Skeletal muscle tissue (tissue), 4 donors: ENCODE data around the gene PPP1R3D. TPM values are rescaled to one million over a fixed set of nuclear protein-coding genes. Genes with fewer than 3 reads are reported as not detected.

Source experiments
- H3K27ac ChIP-seq: one replicate; pipeline ENCODE4 v1.7.0; 2013; ENCODE audit warnings: mild to moderate bottlenecking, low read depth, low read length, inconsistent platforms
- H3K27me3 ChIP-seq, 3 donors: one replicate each; pipeline ENCODE4 v1.7.0; 2013; ENCODE audit warnings: low read length in 3 of 3; ENCODE audit not compliant: control insufficient read depth in 3 of 3, insufficient read depth in 3 of 3
- H3K36me3 ChIP-seq, 3 donors: one replicate each; pipeline ENCODE4 v1.7.0; 2013; ENCODE audit warnings: low read length in 3 of 3; ENCODE audit not compliant: control insufficient read depth in 3 of 3, insufficient read depth in 3 of 3
- H3K4me1 ChIP-seq, 3 donors: one replicate each; pipeline ENCODE4 v1.7.0; 2013; ENCODE audit warnings: low read length in 3 of 3, mild to moderate bottlenecking in 3 of 3; ENCODE audit not compliant: control insufficient read depth in 3 of 3, insufficient read depth in 3 of 3
- H3K4me3 ChIP-seq, 3 donors: one replicate each; pipeline ENCODE4 v1.7.0; 2013; ENCODE audit warnings: low read length in 3 of 3
- H3K9ac ChIP-seq, 3 donors: one replicate each; pipeline ENCODE4 v1.7.0; 2013; ENCODE audit warnings: low read length in 3 of 3, mild to moderate bottlenecking in 3 of 3, moderate library complexity in 2 of 3, low read depth in 1 of 3
- H3K9me3 ChIP-seq, 3 donors: one replicate each; pipeline ENCODE4 v1.7.0; 2013; ENCODE audit warnings: low read length in 3 of 3; ENCODE audit not compliant: control insufficient read depth in 3 of 3
- total RNA-seq: library from RNA; depleted of rRNA; stranded (reverse); fragments of >200 nt; gene quantifications from one replicate; pipeline ENCODE4 v1.2.3, GENCODE V29; 2014
- donor health status: Osteomylitis.

PPP1R3D gene
- total RNA-seq, 1 donor from 2014 or later = 6.8 TPM

DNA sequence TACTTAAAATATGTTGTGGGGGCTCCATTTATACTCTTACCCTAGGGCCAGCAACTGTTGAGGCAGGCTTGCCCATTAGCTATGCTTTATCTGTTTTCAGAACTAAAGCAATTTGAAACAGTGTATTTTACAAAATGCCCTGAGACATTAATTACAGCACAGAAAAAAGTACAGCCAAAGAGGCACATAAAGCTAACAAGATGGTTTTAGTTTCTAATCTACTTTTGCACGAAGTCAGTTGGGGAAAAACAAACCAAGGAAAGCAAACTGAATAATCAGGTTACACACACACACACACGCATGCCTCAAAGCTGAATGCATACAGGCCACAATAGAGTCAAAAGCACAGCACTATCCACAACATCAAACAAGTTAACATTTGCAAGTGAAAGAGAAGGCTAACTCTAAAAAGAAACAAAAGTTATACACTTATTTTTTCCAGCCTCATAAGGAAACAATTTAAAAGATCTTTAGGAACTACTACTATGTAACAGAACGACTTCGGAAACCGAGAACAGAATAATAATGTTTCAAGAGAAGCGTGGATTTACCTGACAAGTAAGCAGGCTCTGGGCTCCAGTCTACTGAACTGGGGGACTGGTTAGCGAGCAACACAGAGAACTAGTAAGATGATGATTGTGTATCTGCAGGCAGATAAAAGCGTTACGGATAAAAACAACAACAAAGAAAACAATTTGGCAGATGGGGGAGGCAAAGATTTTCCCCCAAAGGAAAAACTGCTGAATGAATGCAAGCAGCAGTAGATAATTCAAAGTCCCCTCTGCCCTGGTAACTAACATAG is 8.4 kb downstream of the PPP1R3D start:
- Histone ChIP-seq H3K9me3 (no peaks in the 10 kb centered on the region), H3K27ac (no peak overlapping the region), H3K4me1 (peaks cover 3 to 9% (median 3%) of the 10 kb centered on the region in 3 donors), H3K27me3 (no peaks in the 10 kb centered on the region), H3K36me3 (no peaks in the 10 kb centered on the region), H3K9ac (no peak overlapping the region), H3K4me3 (no peak overlapping the region)

DNA sequence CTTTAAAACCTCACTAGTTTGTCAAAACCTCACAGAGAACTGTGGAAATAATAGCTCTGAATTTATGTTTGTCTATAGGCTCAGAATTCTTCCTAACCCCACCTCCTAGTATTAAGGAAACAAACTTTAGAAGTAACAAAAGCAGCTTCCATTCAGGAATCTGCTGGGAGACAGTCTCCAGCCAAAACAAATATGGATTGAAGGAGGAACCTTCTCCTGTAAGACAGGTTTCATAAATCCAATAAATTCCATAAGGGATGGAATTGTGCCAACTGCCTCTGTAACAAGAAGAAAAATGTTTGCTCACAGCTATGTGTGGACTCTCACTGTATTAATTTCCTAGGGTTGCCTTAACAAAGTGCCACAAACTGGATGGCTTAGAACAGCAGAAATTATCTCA is 14.2 kb downstream of the PPP1R3D start:
- H3K9ac ChIP-seq = no peak overlapping the region
- H3K27ac ChIP-seq = no peak overlapping the region
- H3K9me3 ChIP-seq = no peaks in the 10 kb centered on the region
- H3K36me3 ChIP-seq = no peaks in the 10 kb centered on the region
- H3K4me3 ChIP-seq = no peak overlapping the region
- H3K27me3 ChIP-seq = no peaks in the 10 kb centered on the region
- H3K4me1 ChIP-seq = no peaks in the 10 kb centered on the region

DNA sequence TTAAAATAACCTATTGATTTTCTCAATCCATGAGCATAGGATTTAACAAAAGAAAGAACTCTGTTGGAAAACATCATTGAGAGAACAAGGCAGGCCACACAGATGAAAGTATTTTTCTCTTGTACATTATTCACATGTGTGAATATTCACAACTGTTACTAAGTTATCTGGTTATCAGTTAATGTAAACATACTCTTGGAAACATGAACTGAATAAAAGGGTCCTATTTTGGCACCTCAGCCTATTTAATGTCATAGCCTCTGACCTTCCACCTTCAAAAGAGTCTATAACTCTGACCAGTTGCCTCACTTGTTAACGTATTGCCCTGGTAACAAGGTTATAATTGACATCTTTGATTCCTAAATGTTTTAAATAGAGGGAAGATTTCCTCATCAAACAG is 14.7 kb downstream of the PPP1R3D start:
- Histone ChIP-seq H3K9me3 (no peaks in the 10 kb centered on the region), H3K4me3 (no peak overlapping the region), H3K36me3 (no peaks in the 10 kb centered on the region), H3K27me3 (no peaks in the 10 kb centered on the region), H3K27ac (no peak overlapping the region), H3K4me1 (no peaks in the 10 kb centered on the region), H3K9ac (no peak overlapping the region)

- Histone ChIP-seq H3K9ac (no peak overlapping the region), H3K27ac (no peak overlapping the region), H3K27me3 (no peaks in the 10 kb centered on the region), H3K36me3 (no peaks in the 10 kb centered on the region), H3K4me3 (no peak overlapping the region), H3K4me1 (no peaks in the 10 kb centered on the region), H3K9me3 (no peaks in the 10 kb centered on the region)
Measured at GRCh38 chr20:59923514-59923913, 16.6 kb downstream of the PPP1R3D start.

DNA sequence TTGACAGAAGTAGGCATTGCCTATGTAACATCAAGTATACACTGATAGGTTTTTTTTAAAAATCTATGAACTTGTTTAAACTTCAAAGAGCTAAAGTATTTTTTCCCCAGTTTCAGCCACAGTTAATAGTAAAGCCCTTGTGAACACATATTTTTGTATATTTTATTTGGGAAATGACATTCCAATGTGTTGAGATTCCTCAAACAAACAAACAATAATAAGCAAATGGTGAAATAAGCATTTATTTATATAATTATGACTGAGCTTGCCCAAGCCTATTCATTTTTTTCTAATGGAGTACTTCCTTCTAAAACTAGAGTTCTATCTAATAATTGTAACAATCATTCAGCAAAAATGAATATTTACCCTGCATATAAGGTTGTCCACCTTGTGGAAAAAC is 19.2 kb downstream of the PPP1R3D start:
- H3K27me3 ChIP-seq = no peaks in the 10 kb centered on the region
- no peak overlapping the region for H3K27ac ChIP-seq
- H3K4me1 ChIP-seq = no peaks in the 10 kb centered on the region
- H3K9ac ChIP-seq = no peak overlapping the region
- no peak overlapping the region for H3K4me3 ChIP-seq
- no peaks in the 10 kb centered on the region for H3K9me3 ChIP-seq
- no peaks in the 10 kb centered on the region for H3K36me3 ChIP-seq

DNA sequence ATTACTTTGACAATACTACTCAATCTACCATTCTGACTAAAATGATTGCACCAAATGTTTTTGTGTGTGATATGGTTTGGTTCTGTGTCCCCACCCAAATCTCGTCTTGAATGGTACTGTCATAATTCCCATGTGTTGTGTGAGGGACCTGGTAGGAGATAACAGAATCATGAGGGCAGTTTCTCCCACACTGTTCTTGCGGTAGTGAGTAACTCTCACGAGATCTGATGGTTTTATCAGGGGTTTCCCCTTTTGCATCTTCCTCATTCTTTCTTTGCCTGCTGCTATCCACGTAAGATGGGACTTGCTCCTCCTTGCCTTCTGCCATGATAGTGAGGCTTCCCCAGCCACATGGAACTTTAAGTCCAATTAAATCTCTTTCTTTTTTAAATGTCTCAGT is 27.5 kb downstream of the PPP1R3D start:
- no peaks in the 10 kb centered on the region for H3K9me3 ChIP-seq
- no peaks in the 10 kb centered on the region for H3K27me3 ChIP-seq
- H3K9ac ChIP-seq = no peak overlapping the region
- H3K4me1 ChIP-seq = no peaks in the 10 kb centered on the region
- H3K27ac ChIP-seq = no peak overlapping the region
- H3K4me3 ChIP-seq = no peak overlapping the region
- H3K36me3 ChIP-seq = no peaks in the 10 kb centered on the region

- Histone ChIP-seq H3K4me3 (no peak overlapping the region), H3K27ac (no peak overlapping the region), H3K9ac (no peak overlapping the region), H3K4me1 (no peaks in the 10 kb centered on the region), H3K27me3 (no peaks in the 10 kb centered on the region), H3K36me3 (no peaks in the 10 kb centered on the region), H3K9me3 (no peaks in the 10 kb centered on the region)
Measured at GRCh38 chr20:59911041-59911440, 29.1 kb downstream of the PPP1R3D start.

GRCh38 chr20:59908855-59909254 is 31.2 kb downstream of the PPP1R3D start:
- Histone ChIP-seq H3K9ac (no peak overlapping the region), H3K4me1 (no peaks in the 10 kb centered on the region), H3K36me3 (no peaks in the 10 kb centered on the region), H3K27ac (no peak overlapping the region), H3K27me3 (no peaks in the 10 kb centered on the region), H3K4me3 (no peak overlapping the region), H3K9me3 (no peaks in the 10 kb centered on the region)

DNA sequence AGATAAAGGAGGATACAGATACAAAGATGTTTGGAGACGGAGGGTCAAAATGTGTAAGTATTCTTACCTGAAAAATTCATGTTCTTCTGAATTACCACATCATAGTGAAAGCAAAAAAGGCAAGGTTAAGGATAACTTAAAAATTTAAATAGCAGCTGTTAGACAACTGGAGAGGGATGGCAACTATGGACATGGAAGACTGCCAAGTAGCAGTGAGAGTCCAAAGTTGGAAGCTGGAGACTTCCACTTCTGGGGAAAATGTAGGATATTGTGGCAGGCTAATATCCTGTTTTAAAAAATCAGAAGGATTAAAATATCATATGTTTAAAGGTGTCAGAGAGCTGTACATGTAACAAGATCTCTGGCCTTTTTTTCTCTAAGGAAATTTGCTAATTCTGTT is 36.5 kb downstream of the PPP1R3D start:
- Histone ChIP-seq H3K4me1 (no peaks in the 10 kb centered on the region), H3K27me3 (no peaks in the 10 kb centered on the region), H3K4me3 (no peak overlapping the region), H3K27ac (no peak overlapping the region), H3K9ac (no peak overlapping the region), H3K36me3 (no peaks in the 10 kb centered on the region), H3K9me3 (no peaks in the 10 kb centered on the region)

GRCh38 chr20:59902470-59902869 is 37.6 kb downstream of the PPP1R3D start:
- Histone ChIP-seq H3K9me3 (no peaks in the 10 kb centered on the region), H3K4me1 (no peaks in the 10 kb centered on the region), H3K36me3 (no peaks in the 10 kb centered on the region), H3K9ac (no peak overlapping the region), H3K27me3 (no peaks in the 10 kb centered on the region), H3K4me3 (no peak overlapping the region), H3K27ac (no peak overlapping the region)
